Fibroblast of skin of right biceps (primary cell): ENCODE data around the gene USP22.
"Not testable (repeated sequence)": the region's sequence is repeated elsewhere in the genome, so short reads cannot be mapped to it uniquely, and the experiment has no call there.

Source experiments
- DNase-seq: peaks from one replicate; pipeline ENCODE4 v3.0.0-alpha.2; 2013

USP22 gene

GRCh38 chr17:21042458-21043295 lies at the start of gene USP22:
USP22 (minus strand) TSS chr17:21043011; CDS start chr17:21042835, 176 bp downstream.
- no peak for DNase-seq

GRCh38 chr17:21090902-21091618 lies 48.2 kb upstream of the USP22 start:
- DNase-seq, result no peak

- no peak for DNase-seq
These were observed 47.4 kb upstream of the USP22 start for GRCh38 chr17:21089933-21090901.

GRCh38 chr17:21089145-21089544 lies 46.3 kb upstream of the USP22 start:
- peak; percentile 40 for DNase-seq

GRCh38 chr17:21085707-21086106 lies 42.9 kb upstream of the USP22 start:
- DNase-seq, result no peak

- DNase-seq, result not testable (repeated sequence)
These were observed 42.5 kb upstream of the USP22 start for GRCh38 chr17:21085280-21085679.

- DNase-seq, result no peak
These were observed 39.2 kb upstream of the USP22 start for GRCh38 chr17:21082001-21082436.

- no peak for DNase-seq
These were observed 36.4 kb upstream of the USP22 start for GRCh38 chr17:21079196-21079595.

- DNase-seq, result no peak
These were observed 35.4 kb upstream of the USP22 start for GRCh38 chr17:21078016-21078780.

- DNase-seq, result no peak
These were observed 34.5 kb upstream of the USP22 start for GRCh38 chr17:21077281-21077680.

GRCh38 chr17:21076242-21076641 lies 33.4 kb upstream of the USP22 start:
- no peak for DNase-seq

GRCh38 chr17:21075739-21076085 lies 32.9 kb upstream of the USP22 start:
- no peak for DNase-seq

- no peak for DNase-seq
These were observed 30.0 kb upstream of the USP22 start for GRCh38 chr17:21072745-21073197.

GRCh38 chr17:21066394-21066793 lies 23.6 kb upstream of the USP22 start:
- no peak for DNase-seq

- DNase-seq, result no peak
These were observed 19.2 kb upstream of the USP22 start for GRCh38 chr17:21061971-21062526.

- DNase-seq, result no peak
These were observed 18.5 kb upstream of the USP22 start for GRCh38 chr17:21061158-21061835.

GRCh38 chr17:21059761-21060160 lies 16.9 kb upstream of the USP22 start:
- no peak for DNase-seq

- DNase-seq, result peak; percentile 56
These were observed 15.5 kb upstream of the USP22 start for GRCh38 chr17:21058098-21058893.

GRCh38 chr17:21053056-21053455 lies 10.2 kb upstream of the USP22 start:
- not testable (repeated sequence) for DNase-seq

- DNase-seq, result no peak
These were observed 6.6 kb upstream of the USP22 start for GRCh38 chr17:21049457-21049856.
